Type B pancreatic cell (in vitro differentiated cells): Measurements from ENCODE around the gene SRSF2. TPM values are rescaled to one million over a fixed set of nuclear protein-coding genes. Genes with fewer than 3 reads are reported as not detected.
A peak's percentile ranks its signal among the peaks of the same experiment; 100 is the strongest.

Experiments used
- DNase-seq: peaks from one replicate; pipeline ENCODE4 v3.0.0; 2021; ENCODE audit warnings: mixed read lengths; ENCODE audit not compliant: unreplicated experiment; ENCODE audit errors: extremely low spot score
- H3K27ac Mint-ChIP-seq: 2 replicates; pipeline ENCODE4 v1.8.0; 2021; ENCODE audit warnings: mild to moderate bottlenecking, mixed read lengths
- H3K27me3 Mint-ChIP-seq: 2 replicates; pipeline ENCODE4 v1.8.0; 2021; ENCODE audit warnings: mixed read lengths
- H3K36me3 Mint-ChIP-seq: 2 replicates; pipeline ENCODE4 v1.8.0; 2021; ENCODE audit warnings: mixed read lengths
- H3K4me1 Mint-ChIP-seq: one replicate; pipeline ENCODE4 v1.8.0; 2021; ENCODE audit warnings: mixed read lengths; ENCODE audit not compliant: unreplicated experiment
- H3K4me3 Mint-ChIP-seq: 2 replicates; pipeline ENCODE4 v1.8.0; 2021; ENCODE audit warnings: mild to moderate bottlenecking, mixed read lengths
- H3K9me3 Mint-ChIP-seq: 2 replicates; pipeline ENCODE4 v1.8.0; 2021; ENCODE audit warnings: mixed read lengths
- CTCF ChIP-seq: fragments of 200-600 bp; sonication (generic); conservative IDR thresholded peaks from 2 replicates; pipeline ENCODE4 v1.5.0; 2021; ENCODE audit warnings: antibody characterized with exemption, mild to moderate bottlenecking
- total RNA-seq: library from RNA; stranded (reverse); gene quantifications from 2 replicates; pipeline ENCODE4 v1.2.1, GENCODE V29; 2021; ENCODE audit warnings: low replicate concordance

The SRSF2 gene
- total RNA-seq, 1 donor from 2014 or later: 273 TPM

DNA sequence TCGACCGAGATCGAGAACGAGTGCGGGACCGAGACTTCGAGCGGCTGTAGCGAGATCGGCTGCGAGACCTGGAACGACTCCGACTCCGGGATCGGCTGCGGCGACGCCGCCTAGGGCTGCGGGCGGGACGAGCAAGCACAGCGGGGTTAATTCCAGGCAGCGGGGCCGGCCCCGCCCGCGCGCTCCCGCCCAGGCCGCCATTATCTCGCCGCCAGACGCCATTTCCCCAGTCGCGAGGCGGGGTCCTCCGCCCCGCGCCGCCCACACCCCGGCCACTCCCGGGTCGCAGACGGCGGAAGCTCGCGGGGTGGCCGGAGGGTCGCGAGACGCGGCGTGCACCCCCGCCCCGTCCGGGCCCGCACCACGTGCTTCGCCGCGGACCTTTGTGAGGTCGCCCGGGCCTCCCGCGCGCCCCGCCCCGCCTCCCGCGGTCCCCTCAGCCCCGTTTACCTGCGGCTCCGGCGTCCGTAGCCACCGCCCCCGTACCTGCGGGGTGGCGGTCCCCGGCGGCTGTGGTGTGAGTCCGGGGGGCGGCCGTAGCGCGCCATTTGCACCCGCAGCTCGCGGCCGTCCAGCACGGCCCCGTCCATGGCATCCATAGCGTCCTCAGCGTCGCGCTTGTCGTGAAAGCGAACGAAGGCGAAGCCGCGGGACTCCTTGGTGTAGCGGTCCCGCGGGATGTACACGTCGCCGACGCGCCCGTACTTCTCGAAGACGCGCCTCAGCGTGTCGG is 616 bp downstream of the SRSF2 start:
- Mint-ChIP-seq H3K36me3 (peaks cover 37% of the 10 kb centered on the region), H3K4me1 (peaks cover 44% of the 10 kb centered on the region), H3K27me3 (no peaks in the 10 kb centered on the region)

DNA sequence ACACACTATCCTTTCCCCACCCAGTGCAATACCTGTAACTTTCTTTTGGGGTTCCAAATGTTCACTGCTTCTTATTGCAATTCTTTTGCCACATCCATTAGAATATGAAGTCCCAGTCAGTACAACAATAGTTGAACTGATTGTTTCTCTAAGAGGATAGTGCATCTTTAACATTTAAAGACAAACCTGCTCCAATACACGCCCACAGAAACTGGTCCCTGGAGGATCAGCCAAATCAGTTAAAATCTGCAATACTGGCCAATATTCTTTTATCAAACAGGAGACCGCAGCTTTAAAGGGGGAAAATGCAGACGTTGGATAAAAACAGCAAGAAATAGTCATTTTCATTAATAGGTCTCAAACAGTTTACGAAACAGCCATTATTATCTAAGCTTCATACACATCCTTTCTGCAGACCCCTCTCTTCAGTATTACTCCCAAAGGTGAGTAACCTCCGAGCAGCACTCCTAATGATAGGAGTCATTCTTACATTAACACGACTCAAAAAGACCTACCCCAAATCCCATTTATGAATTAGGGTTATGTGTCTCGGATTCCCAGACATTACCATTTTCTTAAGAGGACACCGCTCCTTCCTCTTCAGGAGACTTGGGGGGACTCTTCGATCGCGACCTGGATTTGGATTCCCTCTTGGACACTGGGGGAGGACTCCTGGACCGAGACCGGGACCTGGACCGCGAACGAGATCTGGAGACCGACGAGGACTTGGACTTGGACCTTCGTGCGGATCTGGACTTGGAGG is 1.4 kb downstream of the SRSF2 start:
- no peaks in the 10 kb centered on the region for H3K27me3 Mint-ChIP-seq
- H3K9me3 Mint-ChIP-seq: no peaks in the 10 kb centered on the region
- H3K4me1 Mint-ChIP-seq: peaks cover 44% of the 10 kb centered on the region
- peak overlapping the region; percentile 92 for H3K4me3 Mint-ChIP-seq
- peak overlapping the region; percentile 89 for H3K27ac Mint-ChIP-seq
- TF ChIP-seq CTCF: no peak
- H3K36me3 Mint-ChIP-seq: peaks cover 37% of the 10 kb centered on the region
- DNase-seq: no peak

More for the DNA sequence above, 616 bp downstream of the SRSF2 start:
- Mint-ChIP-seq H3K9me3 (no peaks in the 10 kb centered on the region), H3K27ac (peak overlapping the region; percentile 98), H3K4me3 (peak overlapping the region; percentile 98)
- TF ChIP-seq CTCF: no peak
- peak; percentile 81 for DNase-seq

DNA sequence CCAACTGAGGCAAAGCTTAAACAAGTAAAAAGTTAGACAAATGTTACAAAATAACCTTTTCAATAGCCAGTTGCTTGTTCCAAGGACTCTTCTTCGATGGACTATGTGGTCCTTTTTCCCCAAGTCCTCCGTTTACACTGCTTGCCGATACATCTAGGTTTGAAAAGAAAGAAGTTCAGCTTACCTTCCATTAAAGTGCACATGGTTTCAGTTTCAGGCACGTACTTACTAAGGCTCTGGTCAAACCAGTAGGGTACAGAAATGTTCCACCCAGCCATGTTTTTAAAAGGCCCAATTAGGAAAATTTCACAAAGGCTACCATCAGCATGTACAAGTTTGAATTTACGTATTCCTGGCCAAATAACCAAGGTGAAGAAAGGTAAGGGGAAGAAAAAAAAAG is 2.1 kb downstream of the SRSF2 start:
- peak overlapping the region; percentile 89 for H3K27ac Mint-ChIP-seq
- no peaks in the 10 kb centered on the region for H3K9me3 Mint-ChIP-seq
- peaks cover 40% of the 10 kb centered on the region for H3K4me1 Mint-ChIP-seq
- no peak for TF ChIP-seq CTCF
- no peak for DNase-seq
- H3K36me3 Mint-ChIP-seq: peaks cover 37% of the 10 kb centered on the region
- H3K4me3 Mint-ChIP-seq: peak overlapping the region; percentile 92
- no peaks in the 10 kb centered on the region for H3K27me3 Mint-ChIP-seq

DNA sequence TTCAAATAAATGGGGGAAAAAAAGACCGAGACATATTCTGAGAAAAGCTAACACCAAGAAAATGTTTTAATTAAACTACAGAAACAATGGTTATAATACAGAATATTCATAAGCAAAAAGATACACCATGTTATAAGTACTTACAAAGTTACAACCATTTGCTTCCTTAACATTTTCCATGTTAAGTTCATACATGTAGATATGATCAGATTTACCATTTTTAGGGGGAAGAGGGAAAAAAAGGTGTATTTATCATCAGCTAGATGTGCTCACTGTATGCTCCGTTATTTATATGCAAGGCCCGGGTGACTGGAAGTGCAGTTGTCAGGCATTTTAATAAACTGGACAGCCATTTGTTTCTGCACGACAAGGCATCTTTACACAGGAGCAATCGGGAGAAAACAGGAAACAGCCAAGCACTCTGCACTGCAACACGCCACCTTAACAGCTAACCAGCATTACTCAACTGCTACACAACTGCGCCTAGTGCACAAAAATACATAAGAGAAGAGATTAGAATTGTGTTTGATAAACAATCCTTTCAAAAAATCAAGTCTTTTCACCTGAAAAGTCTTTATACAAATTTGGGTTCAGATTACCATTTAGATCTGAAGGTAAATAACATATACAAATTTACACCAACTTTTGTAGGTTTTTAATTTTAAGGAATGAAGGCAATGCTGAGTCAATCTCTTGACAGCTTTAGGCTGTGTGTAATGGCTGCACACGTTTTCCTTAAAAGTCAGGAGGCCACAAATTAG is 2.9 kb downstream of the SRSF2 start:
- H3K4me1 Mint-ChIP-seq: peaks cover 40% of the 10 kb centered on the region
- no peak for TF ChIP-seq CTCF
- H3K36me3 Mint-ChIP-seq: peaks cover 37% of the 10 kb centered on the region
- no peaks in the 10 kb centered on the region for H3K27me3 Mint-ChIP-seq
- no peaks in the 10 kb centered on the region for H3K9me3 Mint-ChIP-seq
- no peak for DNase-seq
- H3K27ac Mint-ChIP-seq: peak overlapping the region; percentile 48
- H3K4me3 Mint-ChIP-seq: peak overlapping the region; percentile 92

DNA sequence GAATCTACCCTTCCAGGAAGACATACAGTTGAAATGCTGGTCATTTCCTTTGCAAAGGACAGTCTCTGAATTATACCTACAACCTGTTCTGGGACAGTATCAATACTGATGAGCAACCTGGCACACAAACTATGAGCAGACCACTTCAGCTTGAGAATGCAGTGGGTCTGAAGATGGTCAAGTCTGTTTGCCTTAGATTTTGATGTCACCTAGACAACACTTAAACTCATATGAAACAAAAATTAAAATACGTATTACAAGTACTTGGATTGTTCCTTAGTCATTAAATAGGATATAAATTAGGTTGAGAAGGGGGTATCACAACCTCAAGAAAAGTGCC is 3.5 kb downstream of the SRSF2 start:
- no peaks in the 10 kb centered on the region for H3K27me3 Mint-ChIP-seq
- peak overlapping the region; percentile 92 for H3K4me3 Mint-ChIP-seq
- H3K4me1 Mint-ChIP-seq: peaks cover 35% of the 10 kb centered on the region
- no peaks in the 10 kb centered on the region for H3K9me3 Mint-ChIP-seq
- H3K27ac Mint-ChIP-seq: peak overlapping the region; percentile 48
- no peak for TF ChIP-seq CTCF
- peaks cover 37% of the 10 kb centered on the region for H3K36me3 Mint-ChIP-seq
- no peak for DNase-seq
